ENCODE data around the gene TBCD.
"Not testable (repeated sequence)": the region's sequence is repeated elsewhere in the genome, so short reads cannot be mapped to it uniquely, and the experiment has no call there.

TBCD gene

GRCh38 chr17:82756166-82756565 lies 4.3 kb downstream of the TBCD start:
- Mint-ChIP-seq H3K4me3 (no peak overlapping the region), H3K27me3 (no peaks in the 10 kb centered on the region), H3K4me1 (peaks cover 25% of the 10 kb centered on the region), H3K27ac (ENCODE audit: low read depth) (peak overlapping the region; percentile 70), H3K36me3 (ENCODE audit: insufficient read depth) (peaks cover 27% of the 10 kb centered on the region), H3K9me3 (no peaks in the 10 kb centered on the region)
- DNase-seq (ENCODE audit: low spot score in 2 of 2) = no peak
- no peak for ATAC-seq (replicated peaks; ENCODE audit: extremely low read depth, poor library complexity, severe bottlenecking)

GRCh38 chr17:82765371-82765770 lies 13.5 kb downstream of the TBCD start:
- Mint-ChIP-seq H3K27me3 (no peaks in the 10 kb centered on the region), H3K36me3 (ENCODE audit: insufficient read depth) (peaks cover 39% of the 10 kb centered on the region), H3K4me3 (no peak overlapping the region), H3K9me3 (no peaks in the 10 kb centered on the region), H3K27ac (ENCODE audit: low read depth) (no peak overlapping the region), H3K4me1 (no peaks in the 10 kb centered on the region)
- ATAC-seq (replicated peaks; ENCODE audit: extremely low read depth, poor library complexity, severe bottlenecking) (no peak), DNase-seq (ENCODE audit: low spot score in 2 of 2) (no peak)

- Mint-ChIP-seq H3K36me3 (ENCODE audit: insufficient read depth) (peaks cover 39% of the 10 kb centered on the region), H3K27me3 (no peaks in the 10 kb centered on the region), H3K9me3 (no peaks in the 10 kb centered on the region), H3K27ac (ENCODE audit: low read depth) (no peak overlapping the region), H3K4me1 (peaks cover 3% of the 10 kb centered on the region), H3K4me3 (no peak overlapping the region)
- ATAC-seq (replicated peaks; ENCODE audit: extremely low read depth, poor library complexity, severe bottlenecking) = no peak
- no peak for DNase-seq (ENCODE audit: low spot score in 2 of 2)
These were observed 15.3 kb downstream of the TBCD start for GRCh38 chr17:82767041-82767754.

DNA sequence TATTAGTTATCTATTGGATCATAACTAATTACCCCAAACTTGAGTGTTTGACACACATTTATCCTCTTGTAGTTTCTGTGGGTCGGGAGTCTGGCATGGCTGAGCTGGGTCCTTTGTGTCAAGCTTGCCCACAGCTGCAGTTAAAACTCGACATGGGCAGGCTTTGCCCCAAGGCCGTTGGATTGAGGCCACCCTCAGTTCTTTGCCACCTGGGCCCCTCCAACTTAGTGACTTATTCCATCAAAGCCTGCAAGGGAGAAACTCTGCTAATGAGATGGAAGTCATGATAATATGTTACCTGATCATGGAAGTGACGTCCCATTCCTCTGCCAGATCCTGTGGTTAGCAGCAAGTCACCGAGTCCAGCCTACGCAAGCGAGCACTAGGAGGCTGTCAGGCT lies 17.2 kb downstream of the TBCD start:
- no peaks in the 10 kb centered on the region for H3K27me3 Mint-ChIP-seq
- ATAC-seq (replicated peaks; ENCODE audit: extremely low read depth, poor library complexity, severe bottlenecking) (no peak), DNase-seq (ENCODE audit: low spot score in 2 of 2) (no peak)
- no peaks in the 10 kb centered on the region for H3K9me3 Mint-ChIP-seq
- H3K36me3 Mint-ChIP-seq (ENCODE audit: insufficient read depth) = peaks cover 31% of the 10 kb centered on the region
- H3K4me3 Mint-ChIP-seq = no peak overlapping the region
- H3K27ac Mint-ChIP-seq (ENCODE audit: low read depth) = no peak overlapping the region
- H3K4me1 Mint-ChIP-seq = peaks cover 5% of the 10 kb centered on the region

GRCh38 chr17:82772026-82772425 lies 20.2 kb downstream of the TBCD start:
- ATAC-seq (replicated peaks; ENCODE audit: extremely low read depth, poor library complexity, severe bottlenecking) (no peak), DNase-seq (ENCODE audit: low spot score in 2 of 2) (no peak)
- peak overlapping the region; percentile 22 for H3K27ac Mint-ChIP-seq (ENCODE audit: low read depth)
- H3K9me3 Mint-ChIP-seq = no peaks in the 10 kb centered on the region
- H3K4me1 Mint-ChIP-seq = peaks cover 22% of the 10 kb centered on the region
- H3K4me3 Mint-ChIP-seq = peak overlapping the region; percentile 54
- no peaks in the 10 kb centered on the region for H3K27me3 Mint-ChIP-seq
- peaks cover 22% of the 10 kb centered on the region for H3K36me3 Mint-ChIP-seq (ENCODE audit: insufficient read depth)

GRCh38 chr17:82774456-82774855 lies 22.6 kb downstream of the TBCD start:
- ATAC-seq (replicated peaks; ENCODE audit: extremely low read depth, poor library complexity, severe bottlenecking); H3K27me3 Mint-ChIP-seq; H3K9me3 Mint-ChIP-seq; DNase-seq (ENCODE audit: low spot score in 2 of 2): not testable (repeated sequence)
- peaks cover 27% of the 10 kb centered on the region for H3K4me1 Mint-ChIP-seq
- H3K27ac Mint-ChIP-seq (ENCODE audit: low read depth) = peak overlapping the region; percentile 65
- peak overlapping the region; percentile 76 for H3K4me3 Mint-ChIP-seq
- H3K36me3 Mint-ChIP-seq (ENCODE audit: insufficient read depth) = peaks cover 15% of the 10 kb centered on the region

- H3K27ac Mint-ChIP-seq (ENCODE audit: low read depth) = peak overlapping the region; percentile 65
- peaks cover 12% of the 10 kb centered on the region for H3K36me3 Mint-ChIP-seq (ENCODE audit: insufficient read depth)
- ATAC-seq (replicated peaks; ENCODE audit: extremely low read depth, poor library complexity, severe bottlenecking) (peak; percentile 94), DNase-seq (ENCODE audit: low spot score in 2 of 2) (peak; percentile 27 to 56)
- H3K4me3 Mint-ChIP-seq = peak overlapping the region; percentile 76
- peaks cover 30% of the 10 kb centered on the region for H3K4me1 Mint-ChIP-seq
- H3K27me3 Mint-ChIP-seq = no peaks in the 10 kb centered on the region
- H3K9me3 Mint-ChIP-seq = no peaks in the 10 kb centered on the region
These were observed 23.3 kb downstream of the TBCD start for GRCh38 chr17:82775001-82775823.

GRCh38 chr17:82776454-82776853 lies 24.6 kb downstream of the TBCD start:
- Mint-ChIP-seq H3K4me1 (peaks cover 31% of the 10 kb centered on the region), H3K4me3 (peak overlapping the region; percentile 37), H3K27ac (ENCODE audit: low read depth) (peak overlapping the region; percentile 32), H3K9me3 (no peaks in the 10 kb centered on the region), H3K36me3 (ENCODE audit: insufficient read depth) (peaks cover 10% of the 10 kb centered on the region), H3K27me3 (no peaks in the 10 kb centered on the region)
- peak; percentile 33 for ATAC-seq (replicated peaks; ENCODE audit: extremely low read depth, poor library complexity, severe bottlenecking)
- DNase-seq (ENCODE audit: low spot score in 2 of 2) = no peak

- H3K9me3 Mint-ChIP-seq; ATAC-seq (replicated peaks; ENCODE audit: extremely low read depth, poor library complexity, severe bottlenecking); H3K27ac Mint-ChIP-seq (ENCODE audit: low read depth); H3K27me3 Mint-ChIP-seq; DNase-seq (ENCODE audit: low spot score in 2 of 2); H3K4me3 Mint-ChIP-seq; H3K36me3 Mint-ChIP-seq (ENCODE audit: insufficient read depth): not testable (repeated sequence)
- H3K4me1 Mint-ChIP-seq = peaks cover 30% of the 10 kb centered on the region
These were observed 26.0 kb downstream of the TBCD start for GRCh38 chr17:82777778-82778375.

- no peak for DNase-seq (ENCODE audit: low spot score in 2 of 2)
- Mint-ChIP-seq H3K27me3 (no peaks in the 10 kb centered on the region), H3K36me3 (ENCODE audit: insufficient read depth) (peaks cover 10% of the 10 kb centered on the region), H3K4me1 (peaks cover 33% of the 10 kb centered on the region), H3K27ac (ENCODE audit: low read depth) (no peak overlapping the region), H3K9me3 (no peaks in the 10 kb centered on the region), H3K4me3 (no peak overlapping the region)
- ATAC-seq (replicated peaks; ENCODE audit: extremely low read depth, poor library complexity, severe bottlenecking) = no peak
These were observed 27.7 kb downstream of the TBCD start for GRCh38 chr17:82779541-82779940.

DNA sequence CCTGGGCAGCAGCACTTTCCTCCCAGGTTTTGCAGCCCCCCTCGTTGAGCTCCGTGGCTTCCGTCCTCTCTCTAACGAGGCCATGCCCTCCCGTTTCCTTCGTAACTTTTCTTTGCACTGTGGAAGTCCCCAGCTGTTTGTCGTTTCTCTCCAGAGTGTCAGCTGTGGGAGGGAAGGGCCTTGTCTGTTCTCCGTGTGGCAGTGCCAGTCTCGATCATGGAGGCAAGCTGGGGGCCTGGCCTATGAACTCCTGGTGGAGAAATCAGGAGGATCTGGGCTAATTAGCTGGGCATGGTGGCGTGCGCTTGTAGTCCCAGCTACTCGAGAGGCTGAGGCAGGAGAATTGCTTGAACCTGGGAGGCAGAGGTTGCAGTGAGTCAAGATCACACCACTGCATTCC lies 28.3 kb downstream of the TBCD start:
- no peaks in the 10 kb centered on the region for H3K9me3 Mint-ChIP-seq

DNA sequence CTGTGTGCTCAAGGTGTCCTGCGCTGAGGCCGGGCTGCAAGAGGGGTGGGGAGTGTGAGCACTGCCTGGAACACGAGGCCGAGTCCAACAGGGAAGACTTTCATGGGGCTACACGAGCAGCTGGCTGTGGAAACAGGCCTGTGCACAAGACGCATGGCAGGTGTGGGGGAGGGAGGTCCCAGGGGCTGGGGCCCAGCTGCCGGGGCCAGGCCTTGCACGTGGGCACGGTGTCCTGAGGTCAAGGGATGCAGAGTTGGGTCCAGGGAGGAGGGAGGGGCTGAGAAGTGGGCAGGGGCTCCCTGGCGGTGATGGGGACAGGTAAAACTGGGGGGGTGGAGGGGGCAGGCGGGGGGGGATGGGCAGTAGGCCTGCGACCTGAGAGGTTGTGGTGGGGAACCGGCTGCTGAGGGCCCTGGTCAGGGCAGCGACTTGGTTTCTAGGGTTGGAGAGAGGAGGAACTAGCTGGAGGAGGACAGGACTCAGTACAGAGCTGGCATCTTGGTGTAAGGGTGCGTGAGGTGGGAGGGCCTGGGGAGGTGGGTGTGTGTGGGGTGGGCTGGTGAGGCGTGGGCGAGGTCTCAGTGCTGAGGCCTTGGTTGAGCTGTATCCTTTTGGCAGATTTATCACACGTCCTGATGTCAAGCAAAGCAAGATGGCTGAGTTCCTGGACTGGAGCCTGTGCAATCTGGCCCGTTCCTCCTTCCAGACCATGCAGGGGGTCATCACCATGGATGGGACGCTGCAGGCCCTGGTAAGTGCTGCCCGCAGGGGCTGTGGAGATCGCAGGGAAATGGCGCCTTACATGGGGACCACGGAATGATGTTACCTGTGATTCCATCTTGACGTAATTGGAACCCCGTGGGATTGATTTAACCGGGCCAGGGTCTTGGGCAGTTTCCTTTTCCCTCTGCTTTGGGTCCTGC lies 29.4 kb downstream of the TBCD start:
- ATAC-seq (replicated peaks; ENCODE audit: extremely low read depth, poor library complexity, severe bottlenecking) (no peak), DNase-seq (ENCODE audit: low spot score in 2 of 2) (no peak)
- Mint-ChIP-seq H3K4me3 (no peak overlapping the region), H3K9me3 (no peaks in the 10 kb centered on the region), H3K27me3 (no peaks in the 10 kb centered on the region), H3K36me3 (ENCODE audit: insufficient read depth) (peaks cover 10% of the 10 kb centered on the region), H3K4me1 (peaks cover 23% of the 10 kb centered on the region), H3K27ac (ENCODE audit: low read depth) (no peak overlapping the region)

More for the DNA sequence above, 28.3 kb downstream of the TBCD start:
- Mint-ChIP-seq H3K27me3 (no peaks in the 10 kb centered on the region), H3K4me1 (peaks cover 31% of the 10 kb centered on the region), H3K27ac (ENCODE audit: low read depth) (no peak overlapping the region), H3K4me3 (no peak overlapping the region), H3K36me3 (ENCODE audit: insufficient read depth) (peaks cover 10% of the 10 kb centered on the region)
- DNase-seq (ENCODE audit: low spot score in 2 of 2) (no peak), ATAC-seq (replicated peaks; ENCODE audit: extremely low read depth, poor library complexity, severe bottlenecking) (no peak)

Measured in central memory CD8-positive, alpha-beta T cell (primary cell).